Osteoblast (primary cell): ENCODE results near the gene OPRD1. TPM values are rescaled to one million over a fixed set of nuclear protein-coding genes. Genes with fewer than 3 reads are reported as not detected.
A peak's percentile ranks its signal among the peaks of the same experiment; 100 is the strongest.

Source experiments
- DNase-seq: peaks from one replicate; pipeline ENCODE4 v3.0.0; 2011; ENCODE audit warnings: low spot score, mixed read lengths; ENCODE audit not compliant: insufficient read length; ENCODE audit errors: missing footprints
- H2AFZ ChIP-seq: 2 replicates; pipeline ENCODE4 v1.6.0; 2011; ENCODE audit warnings: mild to moderate bottlenecking, low read length
- H3K27ac ChIP-seq: 2 replicates; pipeline ENCODE4 v1.5.1; 2011; ENCODE audit warnings: mild to moderate bottlenecking, low read depth, low read length, moderate library complexity
- H3K27me3 ChIP-seq: 2 replicates; pipeline ENCODE4 v1.6.0; 2012; ENCODE audit warnings: mild to moderate bottlenecking, control low read depth, inconsistent platforms, low read length, moderate library complexity; ENCODE audit not compliant: insufficient read depth
- H3K36me3 ChIP-seq: 2 replicates; pipeline ENCODE4 v1.5.1; 2011; ENCODE audit warnings: mild to moderate bottlenecking, low read length, control low read depth, moderate library complexity; ENCODE audit not compliant: insufficient read depth
- H3K4me1 ChIP-seq: 2 replicates; pipeline ENCODE4 v1.5.1; 2011; ENCODE audit warnings: mild to moderate bottlenecking, low read length, control low read depth, moderate library complexity; ENCODE audit not compliant: insufficient read depth
- H3K4me2 ChIP-seq: 2 replicates; pipeline ENCODE4 v1.6.0; 2011; ENCODE audit warnings: mild to moderate bottlenecking, low read length; ENCODE audit not compliant: insufficient read depth
- H3K4me3 ChIP-seq: fragments of 200-600 bp; sonication (generic); 3 replicates; pipeline ENCODE4 v1.5.1; 2012; ENCODE audit warnings: mild to moderate bottlenecking, low read length, inconsistent platforms; ENCODE audit not compliant: insufficient read depth
- H3K79me2 ChIP-seq: 2 replicates; pipeline ENCODE4 v1.6.0; 2012; ENCODE audit warnings: mild to moderate bottlenecking, low read length, control low read depth, inconsistent platforms; ENCODE audit not compliant: insufficient read depth
- H3K9me3 ChIP-seq: 2 replicates; pipeline ENCODE4 v1.5.1; 2011; ENCODE audit warnings: low read depth, low read length, control low read depth
- H4K20me1 ChIP-seq: 2 replicates; pipeline ENCODE4 v1.6.0; 2012; ENCODE audit warnings: mild to moderate bottlenecking, low read length, control low read depth; ENCODE audit not compliant: insufficient read depth
- total RNA-seq: library from RNA; depleted of rRNA; stranded (reverse); fragments of >200 nt; gene quantifications from 2 replicates; pipeline ENCODE4 v1.2.3, GENCODE V29; 2012
- TF ChIP-seq, protein P1 (sequence below): IDR thresholded peaks from 2 replicates; pipeline ENCODE4 v1.5.1; 2011; ENCODE audit warnings: mild to moderate bottlenecking, low read depth, low read length, moderate library complexity; ENCODE audit errors: extremely low read depth

The OPRD1 gene
- total RNA-seq, 1 donor = not detected

DNA sequence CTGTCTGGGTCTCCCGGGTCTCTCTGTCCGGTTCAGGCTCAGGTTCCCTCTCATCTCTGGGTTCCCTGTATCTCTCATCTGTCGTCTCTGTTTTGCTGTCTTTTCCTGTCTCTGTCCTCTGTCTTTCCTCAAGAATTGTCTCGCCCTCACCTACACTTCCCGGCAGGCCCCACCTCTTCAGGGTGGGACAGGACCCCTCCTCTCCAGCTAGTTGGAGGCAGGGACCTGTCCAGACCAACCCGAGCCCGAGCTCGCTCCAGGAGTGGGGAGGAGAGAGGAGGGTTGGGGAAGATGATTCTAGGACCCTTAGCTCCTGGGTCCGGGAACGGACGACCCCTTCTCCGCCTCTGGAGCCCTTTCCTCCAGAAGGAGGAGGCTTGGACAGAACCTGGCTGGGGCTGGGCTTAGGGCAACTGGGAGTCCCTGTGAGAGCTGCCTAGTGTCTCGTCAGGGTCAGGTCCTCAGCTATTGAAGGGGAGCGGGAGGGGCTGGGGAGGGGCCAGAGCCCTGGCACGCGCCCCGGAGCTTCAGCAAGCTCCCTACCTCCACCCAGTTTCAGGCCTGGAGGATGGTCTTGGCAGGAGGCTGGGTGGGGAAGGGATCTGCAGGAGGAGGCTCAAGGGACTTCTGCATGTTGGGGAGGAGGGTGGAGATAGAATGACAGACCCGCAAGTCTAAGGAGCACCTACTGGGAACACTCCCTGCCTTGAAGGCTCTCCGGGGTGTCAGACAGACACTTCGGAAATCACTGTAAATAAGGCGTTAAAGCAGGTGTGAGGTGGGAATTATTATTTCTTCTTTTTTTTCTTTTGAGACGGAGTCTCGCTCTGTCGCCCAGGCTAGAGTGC is 76.1 kb downstream of the OPRD1 start:
- Histone ChIP-seq H3K4me2 (peak overlapping the region; percentile 96), H2AFZ (peak overlapping the region; percentile 94), H3K79me2 (no peaks in the 10 kb centered on the region), H3K4me3 (peak overlapping the region; percentile 93), H3K36me3 (no peaks in the 10 kb centered on the region), H4K20me1 (no peaks in the 10 kb centered on the region), H3K9me3 (no peaks in the 10 kb centered on the region), H3K27ac (no peak overlapping the region), H3K4me1 (peaks cover 11% of the 10 kb centered on the region), H3K27me3 (peaks cover 6% of the 10 kb centered on the region)
- no peak for DNase-seq
- TF ChIP-seq, protein P1, sequence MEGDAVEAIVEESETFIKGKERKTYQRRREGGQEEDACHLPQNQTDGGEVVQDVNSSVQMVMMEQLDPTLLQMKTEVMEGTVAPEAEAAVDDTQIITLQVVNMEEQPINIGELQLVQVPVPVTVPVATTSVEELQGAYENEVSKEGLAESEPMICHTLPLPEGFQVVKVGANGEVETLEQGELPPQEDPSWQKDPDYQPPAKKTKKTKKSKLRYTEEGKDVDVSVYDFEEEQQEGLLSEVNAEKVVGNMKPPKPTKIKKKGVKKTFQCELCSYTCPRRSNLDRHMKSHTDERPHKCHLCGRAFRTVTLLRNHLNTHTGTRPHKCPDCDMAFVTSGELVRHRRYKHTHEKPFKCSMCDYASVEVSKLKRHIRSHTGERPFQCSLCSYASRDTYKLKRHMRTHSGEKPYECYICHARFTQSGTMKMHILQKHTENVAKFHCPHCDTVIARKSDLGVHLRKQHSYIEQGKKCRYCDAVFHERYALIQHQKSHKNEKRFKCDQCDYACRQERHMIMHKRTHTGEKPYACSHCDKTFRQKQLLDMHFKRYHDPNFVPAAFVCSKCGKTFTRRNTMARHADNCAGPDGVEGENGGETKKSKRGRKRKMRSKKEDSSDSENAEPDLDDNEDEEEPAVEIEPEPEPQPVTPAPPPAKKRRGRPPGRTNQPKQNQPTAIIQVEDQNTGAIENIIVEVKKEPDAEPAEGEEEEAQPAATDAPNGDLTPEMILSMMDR = no peak

DNA sequence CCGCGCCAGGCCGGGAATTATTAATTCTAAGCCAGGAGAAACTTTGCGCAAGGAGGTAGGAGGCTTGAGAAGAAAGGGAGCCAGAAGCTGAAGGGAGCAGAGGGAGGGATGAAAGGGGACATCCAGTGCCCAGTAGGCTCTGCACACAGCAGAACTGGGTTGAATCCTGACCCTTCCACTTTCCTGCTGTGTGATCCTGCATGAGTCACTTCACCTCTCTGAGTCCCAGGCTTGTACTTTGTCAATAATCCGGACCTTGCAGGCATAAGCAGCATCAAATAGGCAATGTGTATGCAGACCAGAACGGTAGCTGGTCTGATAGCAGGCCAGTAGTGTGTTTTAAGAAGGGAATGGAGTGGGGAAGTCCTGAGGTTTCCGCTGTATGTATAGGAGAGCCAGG is 76.9 kb downstream of the OPRD1 start:
- Histone ChIP-seq H3K9me3 (no peaks in the 10 kb centered on the region), H3K4me1 (peaks cover 11% of the 10 kb centered on the region), H2AFZ (no peak overlapping the region), H3K27me3 (peaks cover 6% of the 10 kb centered on the region), H3K36me3 (no peaks in the 10 kb centered on the region), H3K4me3 (no peak overlapping the region), H3K4me2 (no peak overlapping the region), H3K27ac (no peak overlapping the region), H4K20me1 (no peaks in the 10 kb centered on the region), H3K79me2 (no peaks in the 10 kb centered on the region)
- no peak for DNase-seq
- TF ChIP-seq, protein P1 = no peak

DNA sequence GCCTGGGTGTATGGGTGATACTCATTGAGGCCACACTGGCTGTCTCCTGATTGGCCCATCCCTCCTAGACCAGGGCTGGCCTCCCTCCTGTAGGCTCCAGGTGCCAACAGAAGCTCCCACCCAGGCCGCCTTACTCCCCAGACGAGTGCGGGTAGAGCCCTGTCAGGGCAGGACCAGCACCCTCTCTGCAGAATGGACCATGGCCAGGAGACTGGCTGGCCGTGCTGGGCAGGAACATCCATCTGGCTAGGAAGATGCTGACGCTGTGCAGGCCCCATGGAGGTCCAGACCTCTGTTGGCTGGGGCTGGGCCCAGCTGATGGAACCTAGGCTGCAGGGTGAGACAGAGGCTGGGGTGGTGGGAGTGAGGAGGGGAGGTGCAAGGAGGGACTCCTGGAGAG is 77.4 kb downstream of the OPRD1 start:
- no peaks in the 10 kb centered on the region for H4K20me1 ChIP-seq
- H3K4me1 ChIP-seq = peaks cover 10% of the 10 kb centered on the region
- H2AFZ ChIP-seq = no peak overlapping the region
- H3K9me3 ChIP-seq = no peaks in the 10 kb centered on the region
- H3K79me2 ChIP-seq = no peaks in the 10 kb centered on the region
- H3K27me3 ChIP-seq = peaks cover 6% of the 10 kb centered on the region
- H3K4me3 ChIP-seq = no peak overlapping the region
- H3K4me2 ChIP-seq = no peak overlapping the region
- no peak overlapping the region for H3K27ac ChIP-seq
- TF ChIP-seq, protein P1 = no peak
- DNase-seq = no peak
- no peaks in the 10 kb centered on the region for H3K36me3 ChIP-seq

DNA sequence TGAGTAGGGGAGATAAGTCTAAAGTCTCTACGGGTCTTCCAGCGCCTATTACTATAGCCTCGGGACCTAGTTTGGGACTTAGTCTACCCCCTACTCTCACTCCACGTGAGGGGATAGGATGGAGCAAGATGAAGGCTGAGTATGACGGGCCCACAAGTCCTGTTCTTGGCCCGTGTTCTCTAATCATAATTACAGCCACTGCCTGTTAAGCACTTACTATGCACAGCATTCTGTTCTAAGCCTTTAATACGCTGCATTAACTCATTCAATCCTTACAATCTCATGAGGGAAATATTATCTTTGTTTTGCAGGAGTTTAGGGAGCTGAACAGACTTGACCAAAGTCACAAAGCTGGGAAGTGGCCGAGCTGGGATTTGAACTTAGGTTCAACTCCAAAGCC is 78.5 kb downstream of the OPRD1 start:
- Histone ChIP-seq H2AFZ (no peak overlapping the region), H3K36me3 (no peaks in the 10 kb centered on the region), H4K20me1 (no peaks in the 10 kb centered on the region), H3K9me3 (no peaks in the 10 kb centered on the region), H3K4me1 (peaks cover 5% of the 10 kb centered on the region), H3K27ac (no peak overlapping the region), H3K27me3 (peaks cover 6% of the 10 kb centered on the region), H3K4me2 (no peak overlapping the region), H3K4me3 (no peak overlapping the region), H3K79me2 (no peaks in the 10 kb centered on the region)
- no peak for DNase-seq
- TF ChIP-seq, protein P1 = no peak
